H1 (cell line): Measurements from ENCODE around the gene MAPK9. TPM values are rescaled to one million over a fixed set of nuclear protein-coding genes. Genes with fewer than 3 reads are reported as not detected.

ENCODE experiments used
- BACH1 ChIP-seq: IDR thresholded peaks from 2 replicates; pipeline ENCODE4 v1.6.1; 2012; ENCODE audit warnings: low read length, improper control_type of control experiment
- BRCA1 ChIP-seq: IDR thresholded peaks from 2 replicates; pipeline ENCODE4 v1.6.1; 2012; ENCODE audit warnings: low read depth, low read length, improper control_type of control experiment
- CEBPB ChIP-seq: IDR thresholded peaks from 2 replicates; pipeline ENCODE4 v1.6.1; 2012; ENCODE audit warnings: low read depth, low read length
- EZH2 ChIP-seq: fragments of 200-600 bp; sonication (generic); IDR thresholded peaks from 2 replicates; pipeline ENCODE4 v1.7.1; 2012; ENCODE audit warnings: low read depth, mild to moderate bottlenecking, moderate library complexity, low read length, inconsistent platforms; ENCODE audit not compliant: severe bottlenecking
- FOSL1 ChIP-seq: IDR thresholded peaks from 2 replicates; pipeline ENCODE4 v1.6.1; 2011; ENCODE audit warnings: mild to moderate bottlenecking, low read depth, low read length, moderate library complexity; ENCODE audit not compliant: insufficient read depth
- GABPA ChIP-seq: IDR thresholded peaks from 2 replicates; pipeline ENCODE4 v1.6.1; 2011; ENCODE audit warnings: mild to moderate bottlenecking, low read length, moderate library complexity, borderline replicate concordance; ENCODE audit not compliant: insufficient read depth
- KDM4A ChIP-seq: IDR thresholded peaks from one replicate; pipeline ENCODE4 v1.7.1; 2012; ENCODE audit warnings: low read depth, mild to moderate bottlenecking, moderate library complexity, low read length, inconsistent platforms; ENCODE audit not compliant: severe bottlenecking
- PHF8 ChIP-seq: fragments of 200-600 bp; sonication (generic); conservative IDR thresholded peaks from 2 replicates; pipeline ENCODE4 v1.7.1; 2012; ENCODE audit warnings: low read depth, mild to moderate bottlenecking, inconsistent platforms, low read length, moderate library complexity
- POU5F1 ChIP-seq: IDR thresholded peaks from 2 replicates; pipeline ENCODE4 v1.6.1; 2011; ENCODE audit warnings: low read depth, mild to moderate bottlenecking, low read length, moderate library complexity
- RFX5 ChIP-seq: IDR thresholded peaks from 2 replicates; pipeline ENCODE4 v1.6.1; 2011; ENCODE audit warnings: low read depth, low read length, improper control_type of control experiment, borderline replicate concordance
- SIN3A ChIP-seq, 2 experiments: IDR thresholded peaks in 1 of 2; conservative IDR thresholded peaks in 1 of 2; 2 replicates each; pipeline ENCODE4 v1.6.1; 2011 to 2012; ENCODE audit warnings: low read length in 2 of 2, improper control_type of control experiment in 1 of 2, low read depth in 1 of 2, mild to moderate bottlenecking in 1 of 2
- SIRT6 ChIP-seq: IDR thresholded peaks from one replicate; pipeline ENCODE4 v1.7.1; 2012; ENCODE audit warnings: low read length, inconsistent platforms
- SUZ12 ChIP-seq: fragments of 200-600 bp; sonication (generic); IDR thresholded peaks from 2 replicates; pipeline ENCODE4 v1.6.1; 2012; ENCODE audit warnings: mild to moderate bottlenecking, inconsistent platforms, low read length, moderate library complexity, mixed read lengths
- TBP ChIP-seq: IDR thresholded peaks from 2 replicates; pipeline ENCODE4 v1.6.1; 2011; ENCODE audit warnings: low read depth, low read length, improper control_type of control experiment
- polyA plus RNA-seq, 7 experiments: library from polyadenylated mRNA; depleted of rRNA in 3 of 7; stranded (reverse) in 5 of 7; unstranded in 2 of 7; fragments of >200 nt in 5 of 7; fragments of 200-250 nt in 2 of 7; gene quantifications; 1 replicate in 5 of 7; 2 replicates in 1 of 7; 4 replicates in 1 of 7; pipeline versions ENCODE4 v1.2.1 to v1.2.3, GENCODE V29; 2011 to 2013; ENCODE audit warnings: missing spikeins in 2 of 7, mixed read lengths in 2 of 7
- total RNA-seq: library from RNA; stranded (reverse); fragmentation: NEBNext Ultra II Directional; extraction: Animal tissue kit (Norgen Biotek cat#: 25700); gene quantifications from 2 replicates; pipeline ENCODE4 v1.2.1, GENCODE V29; 2021
- TF ChIP-seq, protein P1 (sequence below), 3 experiments: IDR thresholded peaks; 1 replicate in 2 of 3; 2 replicates in 1 of 3; pipeline versions ENCODE4 v1.5.1 to v1.6.1; 2011; ENCODE audit warnings: low read length in 3 of 3, mild to moderate bottlenecking in 3 of 3, inconsistent platforms in 2 of 3, low read depth in 1 of 3, moderate library complexity in 1 of 3; ENCODE audit not compliant: insufficient read depth in 1 of 3; ENCODE audit errors: control extremely low read depth in 1 of 3
- TF ChIP-seq, protein P2 (sequence below): IDR thresholded peaks from 2 replicates; pipeline ENCODE4 v1.6.1; 2012; ENCODE audit warnings: low read length, inconsistent platforms

MAPK9 gene
- total and polyA plus RNA-seq, 2 of the 8 experiments (the other 6 are each of a cell fraction or from before 2014, with no cell fraction given), result 22.3 to 43.7 TPM

GRCh38 chr5:180291234-180291940 is 496 bp downstream of the MAPK9 start (continued):
- TF ChIP-seq, protein P1, sequence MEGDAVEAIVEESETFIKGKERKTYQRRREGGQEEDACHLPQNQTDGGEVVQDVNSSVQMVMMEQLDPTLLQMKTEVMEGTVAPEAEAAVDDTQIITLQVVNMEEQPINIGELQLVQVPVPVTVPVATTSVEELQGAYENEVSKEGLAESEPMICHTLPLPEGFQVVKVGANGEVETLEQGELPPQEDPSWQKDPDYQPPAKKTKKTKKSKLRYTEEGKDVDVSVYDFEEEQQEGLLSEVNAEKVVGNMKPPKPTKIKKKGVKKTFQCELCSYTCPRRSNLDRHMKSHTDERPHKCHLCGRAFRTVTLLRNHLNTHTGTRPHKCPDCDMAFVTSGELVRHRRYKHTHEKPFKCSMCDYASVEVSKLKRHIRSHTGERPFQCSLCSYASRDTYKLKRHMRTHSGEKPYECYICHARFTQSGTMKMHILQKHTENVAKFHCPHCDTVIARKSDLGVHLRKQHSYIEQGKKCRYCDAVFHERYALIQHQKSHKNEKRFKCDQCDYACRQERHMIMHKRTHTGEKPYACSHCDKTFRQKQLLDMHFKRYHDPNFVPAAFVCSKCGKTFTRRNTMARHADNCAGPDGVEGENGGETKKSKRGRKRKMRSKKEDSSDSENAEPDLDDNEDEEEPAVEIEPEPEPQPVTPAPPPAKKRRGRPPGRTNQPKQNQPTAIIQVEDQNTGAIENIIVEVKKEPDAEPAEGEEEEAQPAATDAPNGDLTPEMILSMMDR (IDR thresholded peaks at IDR 0.05; ENCODE audit: control extremely low read depth in 1 of 3, insufficient read depth in 1 of 3, low read depth in 1 of 3, low read length in 3 of 3), result peak in 1 of 3 experiments; percentile 5; a peak in 2 of 4 replicates
- TF ChIP-seq FOSL1, result no peak
- no peak for TF ChIP-seq BRCA1
- TF ChIP-seq, protein P2, sequence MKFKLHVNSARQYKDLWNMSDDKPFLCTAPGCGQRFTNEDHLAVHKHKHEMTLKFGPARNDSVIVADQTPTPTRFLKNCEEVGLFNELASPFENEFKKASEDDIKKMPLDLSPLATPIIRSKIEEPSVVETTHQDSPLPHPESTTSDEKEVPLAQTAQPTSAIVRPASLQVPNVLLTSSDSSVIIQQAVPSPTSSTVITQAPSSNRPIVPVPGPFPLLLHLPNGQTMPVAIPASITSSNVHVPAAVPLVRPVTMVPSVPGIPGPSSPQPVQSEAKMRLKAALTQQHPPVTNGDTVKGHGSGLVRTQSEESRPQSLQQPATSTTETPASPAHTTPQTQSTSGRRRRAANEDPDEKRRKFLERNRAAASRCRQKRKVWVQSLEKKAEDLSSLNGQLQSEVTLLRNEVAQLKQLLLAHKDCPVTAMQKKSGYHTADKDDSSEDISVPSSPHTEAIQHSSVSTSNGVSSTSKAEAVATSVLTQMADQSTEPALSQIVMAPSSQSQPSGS, result no peak
- peak; percentile 40 for TF ChIP-seq KDM4A
- no peak for TF ChIP-seq GABPA
- TF ChIP-seq EZH2, result no peak
- no peak for TF ChIP-seq BACH1
- TF ChIP-seq TBP, result no peak
- TF ChIP-seq SIN3A (conservative IDR thresholded peaks at IDR 0.05 in 1 of 2, IDR thresholded peaks at IDR 0.05 in 1 of 2; ENCODE audit: low read depth in 1 of 2, low read length in 2 of 2), result peak in 1 of 2 experiments; percentile 19; a peak in 1 of 4 replicates
- TF ChIP-seq SIRT6, result no peak
- TF ChIP-seq RFX5, result no peak
- no peak for TF ChIP-seq CEBPB
- no peak for TF ChIP-seq PHF8
- TF ChIP-seq SUZ12, result no peak
- no peak for TF ChIP-seq POU5F1
- TF ChIP-seq, all 59 proteins: peak for 5
